ENCODE measurements around the gene RAP1A. TPM values are rescaled to one million over a fixed set of nuclear protein-coding genes. Genes with fewer than 3 reads are reported as not detected.

Gene RAP1A
- polyA plus RNA-seq, 1 experiment: 78.1 TPM

GRCh38 chr1:111639602-111640198, 20.1 kb downstream of the RAP1A start:
- H3K9me3 ChIP-seq (ENCODE audit: control insufficient read depth, insufficient read depth, low read length): no peaks in the 10 kb centered on the region
- ChIA-PET CTCF (interaction anchor here (2.0 to 2.1 kb wide), 2 partner anchors 131 to 132 kb away, joined by 6 to 8 read pairs; no protein-coding TSS in a partner anchor), POLR2A (no interaction called here)
- TF ChIP-seq CTCF (IDR thresholded peaks at IDR 0.05; ENCODE audit: low read depth, low read length): no peak
- DNase-seq (ENCODE audit: low read depth, low spot score): no peak
- H3K27me3 ChIP-seq (ENCODE audit: control insufficient read depth, insufficient read depth, low read length): no peaks in the 10 kb centered on the region
- H3K4me3 ChIP-seq (ENCODE audit: low read depth, low read length): no peak overlapping the region
- no peak overlapping the region for H3K27ac ChIP-seq (ENCODE audit: low read depth, low read length)

GRCh38 chr1:111643097-111643496, 23.5 kb downstream of the RAP1A start:
- POLR2A ChIA-PET: no interaction called here
- DNase-seq (ENCODE audit: low read depth, low spot score): no peak
- CTCF ChIA-PET: no interaction called here
- no peak for TF ChIP-seq CTCF (IDR thresholded peaks at IDR 0.05; ENCODE audit: low read depth, low read length)
- Histone ChIP-seq H3K27me3 (ENCODE audit: control insufficient read depth, insufficient read depth, low read length) (no peaks in the 10 kb centered on the region), H3K4me3 (ENCODE audit: low read depth, low read length) (no peak overlapping the region), H3K9me3 (ENCODE audit: control insufficient read depth, insufficient read depth, low read length) (no peaks in the 10 kb centered on the region), H3K27ac (ENCODE audit: low read depth, low read length) (no peak overlapping the region)

GRCh38 chr1:111643696-111644095, 24.1 kb downstream of the RAP1A start:
- H3K9me3 ChIP-seq (ENCODE audit: control insufficient read depth, insufficient read depth, low read length): no peaks in the 10 kb centered on the region
- no peak for TF ChIP-seq CTCF (IDR thresholded peaks at IDR 0.05; ENCODE audit: low read depth, low read length)
- DNase-seq (ENCODE audit: low read depth, low spot score): no peak
- no peak overlapping the region for H3K4me3 ChIP-seq (ENCODE audit: low read depth, low read length)
- no peak overlapping the region for H3K27ac ChIP-seq (ENCODE audit: low read depth, low read length)
- H3K27me3 ChIP-seq (ENCODE audit: control insufficient read depth, insufficient read depth, low read length): no peaks in the 10 kb centered on the region
- ChIA-PET POLR2A (no interaction called here), CTCF (no interaction called here)

GRCh38 chr1:111644506-111644905, 24.9 kb downstream of the RAP1A start:
- DNase-seq (ENCODE audit: low read depth, low spot score): no peak
- CTCF ChIA-PET: interaction anchor here (1.1 kb wide), 1 partner anchor 135 kb away, joined by 3 read pairs; no protein-coding TSS in a partner anchor

More at GRCh38 chr1:111644506-111644905, 24.9 kb downstream of the RAP1A start:
- Histone ChIP-seq H3K9me3 (ENCODE audit: control insufficient read depth, insufficient read depth, low read length) (no peaks in the 10 kb centered on the region), H3K27me3 (ENCODE audit: control insufficient read depth, insufficient read depth, low read length) (no peaks in the 10 kb centered on the region), H3K27ac (ENCODE audit: low read depth, low read length) (no peak overlapping the region), H3K4me3 (ENCODE audit: low read depth, low read length) (no peak overlapping the region)
- no peak for TF ChIP-seq CTCF (IDR thresholded peaks at IDR 0.05; ENCODE audit: low read depth, low read length)
- POLR2A ChIA-PET: interaction anchor here (1.0 kb wide), 1 partner anchor 181 kb away, joined by 3 read pairs; no protein-coding TSS in a partner anchor
